Measurements from ENCODE around the gene PDE11A.

Gene PDE11A

GRCh38 chr2:177646791-177647190, 425.8 kb downstream of the PDE11A start:
- no peak for DNase-seq (ENCODE audit: extremely low spot score)
- no peak for TF ChIP-seq LEF1 (IDR thresholded peaks at IDR 0.05; ENCODE audit: borderline replicate concordance)
- ChIA-PET CTCF (no interaction called here), POLR2A (no interaction called here)

- DNase-seq (ENCODE audit: extremely low spot score), result no peak
- ChIA-PET CTCF (no interaction called here), POLR2A (interaction anchor here (0.6 kb wide), 1 partner anchor 105 kb away, joined by 4 read pairs; no protein-coding TSS in a partner anchor)
- no peak for TF ChIP-seq L3MBTL2 (conservative IDR thresholded peaks at IDR 0.05)
- TF ChIP-seq FOXK2 (IDR thresholded peaks at IDR 0.05), result no peak
- no peak for TF ChIP-seq FOXM1 (IDR thresholded peaks at IDR 0.05; ENCODE audit: borderline replicate concordance)
- no peak for TF ChIP-seq NFRKB (IDR thresholded peaks at IDR 0.05)
- no peak for TF ChIP-seq TARDBP (IDR thresholded peaks at IDR 0.05)
- no peak for TF ChIP-seq FOXA1 (IDR thresholded peaks at IDR 0.05)
- no peak for TF ChIP-seq SUZ12 (IDR thresholded peaks at IDR 0.05)
- TF ChIP-seq LEF1 (IDR thresholded peaks at IDR 0.05; ENCODE audit: borderline replicate concordance), result no peak
- no peak for TF ChIP-seq SP1 (IDR thresholded peaks at IDR 0.05)
- no peak for TF ChIP-seq HDGF (IDR thresholded peaks at IDR 0.05; ENCODE audit: borderline replicate concordance)
- TF ChIP-seq ZNF384 (IDR thresholded peaks at IDR 0.05), result no peak
- no peak for TF ChIP-seq ARNT (IDR thresholded peaks at IDR 0.05)
- TF ChIP-seq PKNOX1 (IDR thresholded peaks at IDR 0.05), result no peak
- no peak for TF ChIP-seq ELF4 (IDR thresholded peaks at IDR 0.05)
- no peak for TF ChIP-seq CTBP1 (IDR thresholded peaks at IDR 0.05; ENCODE audit: borderline replicate concordance)
- TF ChIP-seq BHLHE40 (IDR thresholded peaks at IDR 0.05; ENCODE audit: borderline replicate concordance), result no peak
Measured at GRCh38 chr2:177646241-177646640, 426.3 kb downstream of the PDE11A start.

GRCh38 chr2:177641331-177641730, 431.2 kb downstream of the PDE11A start:
- POLR2A ChIA-PET, result no interaction called here

GRCh38 chr2:177640423-177640822, 432.2 kb downstream of the PDE11A start:
- no peak for TF ChIP-seq NFRKB (IDR thresholded peaks at IDR 0.05)
- TF ChIP-seq SUZ12 (IDR thresholded peaks at IDR 0.05), result no peak
- no peak for TF ChIP-seq ZNF384 (IDR thresholded peaks at IDR 0.05)
- no peak for TF ChIP-seq TARDBP (IDR thresholded peaks at IDR 0.05)
- no peak for TF ChIP-seq ARNT (IDR thresholded peaks at IDR 0.05)
- no peak for TF ChIP-seq FOXK2 (IDR thresholded peaks at IDR 0.05)
- no peak for TF ChIP-seq ELF4 (IDR thresholded peaks at IDR 0.05)
- DNase-seq (ENCODE audit: extremely low spot score), result no peak
- POLR2A ChIA-PET, result no interaction called here
- CTCF ChIA-PET, result no interaction called here

More at GRCh38 chr2:177641331-177641730, 431.2 kb downstream of the PDE11A start:
- DNase-seq (ENCODE audit: extremely low spot score), result no peak
- CTCF ChIA-PET, result interaction anchor here (0.7 kb wide), 1 partner anchor 29 kb away, joined by 7 read pairs; no protein-coding TSS in a partner anchor
- TF ChIP-seq ARNT (IDR thresholded peaks at IDR 0.05), result no peak
- TF ChIP-seq FOXK2 (IDR thresholded peaks at IDR 0.05), result no peak
- no peak for TF ChIP-seq SUZ12 (IDR thresholded peaks at IDR 0.05)
- TF ChIP-seq L3MBTL2 (conservative IDR thresholded peaks at IDR 0.05), result no peak
- no peak for TF ChIP-seq ELF4 (IDR thresholded peaks at IDR 0.05)
- TF ChIP-seq ZNF384 (IDR thresholded peaks at IDR 0.05), result no peak
- no peak for TF ChIP-seq NFRKB (IDR thresholded peaks at IDR 0.05)
- no peak for TF ChIP-seq HDGF (IDR thresholded peaks at IDR 0.05; ENCODE audit: borderline replicate concordance)
- no peak for TF ChIP-seq FOXM1 (IDR thresholded peaks at IDR 0.05; ENCODE audit: borderline replicate concordance)
- no peak for TF ChIP-seq PKNOX1 (IDR thresholded peaks at IDR 0.05)
- no peak for TF ChIP-seq FOXA1 (IDR thresholded peaks at IDR 0.05)
- TF ChIP-seq BHLHE40 (IDR thresholded peaks at IDR 0.05; ENCODE audit: borderline replicate concordance), result no peak
- no peak for TF ChIP-seq LEF1 (IDR thresholded peaks at IDR 0.05; ENCODE audit: borderline replicate concordance)

- ChIA-PET POLR2A (no interaction called here), CTCF (no interaction called here)
- DNase-seq (ENCODE audit: extremely low spot score), result no peak
- TF ChIP-seq TARDBP (IDR thresholded peaks at IDR 0.05) (no peak), FOXK2 (IDR thresholded peaks at IDR 0.05) (no peak), ARNT (IDR thresholded peaks at IDR 0.05) (no peak), L3MBTL2 (conservative IDR thresholded peaks at IDR 0.05) (no peak), PKNOX1 (IDR thresholded peaks at IDR 0.05) (no peak), ELF4 (IDR thresholded peaks at IDR 0.05) (no peak), HDGF (IDR thresholded peaks at IDR 0.05; ENCODE audit: borderline replicate concordance) (no peak), BHLHE40 (IDR thresholded peaks at IDR 0.05; ENCODE audit: borderline replicate concordance) (no peak), ZNF384 (IDR thresholded peaks at IDR 0.05) (no peak), NFRKB (IDR thresholded peaks at IDR 0.05) (no peak), SP1 (IDR thresholded peaks at IDR 0.05) (no peak), FOXA1 (IDR thresholded peaks at IDR 0.05) (no peak), FOXM1 (IDR thresholded peaks at IDR 0.05; ENCODE audit: borderline replicate concordance) (no peak)
Measured at GRCh38 chr2:177639262-177639914, 433.2 kb downstream of the PDE11A start.

- CTCF ChIA-PET, result no interaction called here
- no peak for DNase-seq (ENCODE audit: extremely low spot score)
- POLR2A ChIA-PET, result no interaction called here
- no peak for TF ChIP-seq FOXM1 (IDR thresholded peaks at IDR 0.05; ENCODE audit: borderline replicate concordance)
- no peak for TF ChIP-seq HDGF (IDR thresholded peaks at IDR 0.05; ENCODE audit: borderline replicate concordance)
- TF ChIP-seq ARNT (IDR thresholded peaks at IDR 0.05), result no peak
- TF ChIP-seq FOXA1 (IDR thresholded peaks at IDR 0.05), result no peak
- no peak for TF ChIP-seq ELF4 (IDR thresholded peaks at IDR 0.05)
- TF ChIP-seq SP1 (IDR thresholded peaks at IDR 0.05), result no peak
- no peak for TF ChIP-seq CTBP1 (IDR thresholded peaks at IDR 0.05; ENCODE audit: borderline replicate concordance)
- no peak for TF ChIP-seq BHLHE40 (IDR thresholded peaks at IDR 0.05; ENCODE audit: borderline replicate concordance)
- no peak for TF ChIP-seq NFRKB (IDR thresholded peaks at IDR 0.05)
- TF ChIP-seq ZNF384 (IDR thresholded peaks at IDR 0.05), result no peak
- TF ChIP-seq LEF1 (IDR thresholded peaks at IDR 0.05; ENCODE audit: borderline replicate concordance), result no peak
- no peak for TF ChIP-seq FOXK2 (IDR thresholded peaks at IDR 0.05)
- TF ChIP-seq TARDBP (IDR thresholded peaks at IDR 0.05), result no peak
- TF ChIP-seq L3MBTL2 (conservative IDR thresholded peaks at IDR 0.05), result no peak
- TF ChIP-seq PKNOX1 (IDR thresholded peaks at IDR 0.05), result no peak
Measured at GRCh38 chr2:177638507-177638906, 434.1 kb downstream of the PDE11A start.
